ENCODE measurements around the gene KIF26A. TPM values are rescaled to one million over a fixed set of nuclear protein-coding genes. Genes with fewer than 3 reads are reported as not detected.
A peak's percentile ranks its signal among the peaks of the same experiment; 100 is the strongest.

The KIF26A gene
- total RNA-seq, 1 experiment from 2014 or later = 1.4 TPM

- no peak for DNase-seq (ENCODE audit: low read depth)
Measured at GRCh38 chr14:104155513-104155912, 17.1 kb downstream of the KIF26A start.

- no peak for DNase-seq (ENCODE audit: low read depth)
Measured at GRCh38 chr14:104156142-104156541, 17.8 kb downstream of the KIF26A start.

GRCh38 chr14:104157016-104157928 is 18.9 kb downstream of the KIF26A start:
- peak; percentile 17 for DNase-seq (ENCODE audit: low read depth)

GRCh38 chr14:104158827-104159798 is 20.7 kb downstream of the KIF26A start:
- no peak for DNase-seq (ENCODE audit: low read depth)

GRCh38 chr14:104159990-104160389 is 21.6 kb downstream of the KIF26A start:
- no peak for DNase-seq (ENCODE audit: low read depth)

DNA sequence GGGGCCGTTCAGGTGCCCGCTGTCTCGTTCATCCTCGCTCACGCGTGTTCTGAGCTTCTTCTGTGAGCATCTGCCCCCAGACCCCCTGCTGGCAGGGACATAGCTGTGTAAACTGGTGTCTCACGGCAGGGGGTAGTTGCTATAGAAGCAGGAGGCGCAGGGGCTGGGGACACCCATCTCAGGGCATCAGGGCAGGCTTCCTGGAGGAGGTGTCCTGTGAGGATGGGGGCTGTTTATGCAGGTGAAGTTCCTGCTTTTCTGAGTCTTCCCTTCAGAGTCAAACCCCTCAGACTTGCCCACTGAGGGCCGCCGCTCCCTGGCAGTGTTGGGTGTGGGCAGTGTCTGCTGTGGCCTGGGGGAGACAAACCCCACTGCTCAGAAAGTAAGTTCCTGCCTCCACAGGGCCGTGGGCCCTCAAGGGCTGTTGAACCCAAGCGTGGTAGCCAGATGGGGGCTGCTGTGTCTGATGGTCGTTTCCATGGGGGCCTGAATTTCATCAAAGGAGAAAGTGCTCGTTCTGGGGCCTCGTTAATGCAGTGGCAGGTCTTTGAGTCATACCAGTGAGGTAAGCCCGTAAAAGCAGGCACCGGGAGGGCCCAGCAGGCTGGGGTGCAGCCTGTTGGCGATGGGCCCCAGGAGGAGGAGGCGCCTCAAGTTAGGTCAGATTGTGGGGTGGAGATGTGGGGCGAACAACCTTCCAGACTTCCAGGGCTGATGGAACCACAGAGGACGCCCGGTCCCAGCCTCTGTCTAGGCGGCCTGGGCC is 23.4 kb downstream of the KIF26A start:
- DNase-seq (ENCODE audit: low read depth) = no peak

DNA sequence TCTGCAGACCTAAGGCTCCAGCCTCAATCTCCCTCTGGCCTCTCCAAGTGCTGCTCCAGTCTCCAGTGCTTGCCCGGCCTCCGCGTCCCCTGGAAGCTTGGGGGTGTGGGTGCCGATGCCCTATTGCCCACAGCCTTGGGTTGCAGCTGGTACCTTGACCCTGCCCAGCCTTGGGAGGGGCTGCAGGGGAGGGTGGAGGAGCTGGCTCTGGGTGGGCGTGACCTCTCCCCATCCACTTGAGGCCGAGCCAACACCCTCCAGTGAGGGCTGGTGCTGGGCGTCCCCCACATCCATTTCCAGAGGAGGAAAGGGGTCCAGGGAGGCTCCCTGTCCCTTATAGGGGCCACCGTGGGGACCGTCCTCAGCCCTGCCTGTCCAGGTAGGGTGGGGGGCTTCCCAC is 24.1 kb downstream of the KIF26A start:
- DNase-seq (ENCODE audit: low read depth) = no peak

DNA sequence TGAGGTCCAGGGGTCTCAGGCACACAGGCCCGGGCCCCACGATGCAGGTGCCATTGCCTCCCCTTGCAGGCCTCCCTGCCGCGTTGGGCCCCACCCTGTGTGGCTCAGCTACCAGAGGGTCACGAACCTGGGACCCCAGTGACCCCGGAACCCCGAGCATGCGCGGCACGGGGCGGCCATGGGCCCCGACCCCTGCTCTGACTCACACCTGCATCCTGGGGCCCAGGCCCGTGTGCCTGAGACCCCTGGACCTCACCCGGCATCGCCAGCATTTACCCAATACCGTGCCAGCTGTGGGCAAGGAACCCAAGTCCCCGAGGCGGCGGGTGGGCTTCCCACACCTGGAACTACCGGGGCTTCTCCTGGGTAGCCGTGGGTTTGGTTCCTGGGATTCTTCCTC is 25.2 kb downstream of the KIF26A start:
- DNase-seq (ENCODE audit: low read depth) = no peak

DNA sequence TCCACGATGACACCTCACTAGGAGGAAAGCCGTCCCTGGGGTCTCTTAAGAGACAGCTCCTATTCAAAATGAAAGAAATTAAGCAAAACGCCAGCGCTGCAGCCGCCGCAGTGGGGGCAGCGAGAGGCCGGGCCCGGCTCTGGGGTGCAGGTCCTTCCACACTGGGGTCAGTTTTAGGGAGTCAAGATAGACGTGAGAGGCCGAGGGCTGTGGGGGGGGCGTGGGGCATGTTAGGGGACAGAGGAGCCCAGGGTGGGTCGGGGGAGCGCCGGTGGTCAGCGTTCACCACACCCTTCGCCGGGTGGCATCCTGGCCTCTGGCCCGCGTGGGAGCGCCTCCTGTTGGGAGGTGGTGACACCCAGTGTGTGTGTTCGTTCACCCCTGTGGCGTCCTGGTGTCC is 25.7 kb downstream of the KIF26A start:
- no peak for DNase-seq (ENCODE audit: low read depth)

GRCh38 chr14:104164512-104164911 is 26.1 kb downstream of the KIF26A start:
- no peak for DNase-seq (ENCODE audit: low read depth)

- no peak for DNase-seq (ENCODE audit: low read depth)
Measured at GRCh38 chr14:104166698-104167097, 28.3 kb downstream of the KIF26A start.

DNA sequence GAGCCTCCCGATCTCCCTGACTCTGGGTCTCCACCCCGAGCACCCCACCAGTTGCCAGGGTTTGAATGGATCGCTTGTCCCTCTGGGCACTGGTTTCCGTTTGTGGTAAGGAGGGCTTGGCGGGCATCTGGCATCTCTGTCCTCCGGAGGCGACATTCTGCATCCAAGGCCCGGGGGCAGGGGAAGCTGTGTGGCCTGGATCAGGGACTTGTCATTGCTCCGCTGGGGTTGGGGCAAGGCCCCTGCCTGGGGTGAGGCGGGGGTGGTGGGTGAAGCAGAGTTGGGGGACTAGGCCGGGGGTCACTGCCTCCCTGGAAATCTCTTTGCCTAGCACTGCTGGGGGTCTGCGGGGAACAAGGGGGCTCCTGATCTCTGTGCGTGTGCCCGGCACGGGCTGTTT is 30.2 kb downstream of the KIF26A start:
- DNase-seq (ENCODE audit: low read depth) = no peak

DNA sequence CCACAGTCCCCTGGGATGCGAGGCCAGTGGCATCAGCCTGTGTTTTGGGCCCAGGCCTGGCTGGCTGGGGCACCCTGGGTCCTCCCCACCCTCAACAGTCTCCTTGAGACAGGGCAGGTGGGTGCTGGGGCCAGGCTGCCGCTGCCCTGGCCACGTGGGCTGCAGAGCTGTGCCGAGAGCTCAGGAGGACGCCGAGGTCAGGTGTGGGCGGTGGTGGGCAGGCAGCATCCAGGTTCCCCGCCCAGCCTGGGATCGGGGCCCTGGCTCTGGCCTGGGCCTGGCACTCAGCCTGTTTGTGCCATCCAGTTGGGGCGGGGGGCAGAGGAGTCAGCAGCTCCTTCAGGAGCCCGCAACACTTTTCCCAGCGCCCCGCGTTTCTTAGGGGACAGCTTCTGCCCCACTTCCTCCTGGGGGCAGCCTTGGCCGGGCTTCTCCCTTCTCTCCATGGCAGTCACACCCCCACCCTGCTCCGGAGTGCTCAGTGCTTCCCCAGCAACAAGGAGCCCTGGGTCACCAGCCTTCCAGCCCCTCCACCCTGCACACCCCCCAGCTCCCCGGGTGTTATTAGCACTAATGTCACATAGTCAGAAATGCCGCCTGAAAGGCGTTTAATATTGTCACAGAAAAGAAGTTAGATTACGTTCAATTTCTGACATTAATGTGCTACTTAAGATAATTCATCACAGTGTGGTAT is 30.8 kb downstream of the KIF26A start:
- no peak for DNase-seq (ENCODE audit: low read depth)

DNA sequence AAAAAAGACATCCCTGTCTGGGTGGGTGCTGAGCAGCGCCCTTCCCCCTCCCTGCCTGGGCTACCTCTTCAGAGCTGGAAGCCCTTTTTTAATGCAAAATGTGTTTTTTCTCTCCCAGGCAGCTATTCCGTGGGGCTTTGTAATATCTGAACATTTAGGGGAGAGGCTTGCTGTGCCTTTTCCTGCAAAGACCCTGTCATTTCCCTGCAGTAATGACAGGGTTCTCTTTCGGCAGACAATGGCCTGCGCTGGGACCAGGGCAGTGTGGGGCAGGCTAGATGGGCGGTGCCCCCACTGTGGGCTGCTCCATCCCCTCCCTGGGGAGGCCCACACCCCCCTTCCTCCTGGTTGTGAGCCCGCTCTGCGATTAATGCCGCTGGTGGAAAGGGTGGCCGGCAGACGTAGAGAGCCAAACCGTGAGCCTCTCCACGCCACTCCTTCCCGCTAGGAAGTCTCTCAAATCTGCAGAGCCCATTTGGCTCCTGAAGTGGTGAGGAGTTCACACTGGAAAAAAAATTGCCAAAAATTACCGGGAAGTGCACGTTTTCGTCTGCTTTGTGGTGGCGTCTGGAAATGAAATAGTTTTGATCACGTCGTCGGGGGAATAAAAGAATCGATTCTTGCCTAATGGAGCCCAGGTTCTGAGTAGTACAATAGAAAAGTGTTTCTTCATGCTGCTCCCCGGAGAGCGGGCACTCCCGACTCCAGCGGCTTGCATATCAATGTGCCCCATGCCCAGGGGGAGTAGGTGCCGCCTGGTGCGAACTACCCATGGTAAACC is 31.5 kb downstream of the KIF26A start:
- DNase-seq (ENCODE audit: low read depth) = no peak

- no peak for DNase-seq (ENCODE audit: low read depth)
Measured at GRCh38 chr14:104171029-104171697, 32.8 kb downstream of the KIF26A start.

GRCh38 chr14:104171895-104172294 is 33.5 kb downstream of the KIF26A start:
- DNase-seq (ENCODE audit: low read depth) = no peak

GRCh38 chr14:104172349-104172748 is 34.0 kb downstream of the KIF26A start:
- DNase-seq (ENCODE audit: low read depth) = no peak

GRCh38 chr14:104172880-104173279 is 34.5 kb downstream of the KIF26A start:
- DNase-seq (ENCODE audit: low read depth) = no peak

DNA sequence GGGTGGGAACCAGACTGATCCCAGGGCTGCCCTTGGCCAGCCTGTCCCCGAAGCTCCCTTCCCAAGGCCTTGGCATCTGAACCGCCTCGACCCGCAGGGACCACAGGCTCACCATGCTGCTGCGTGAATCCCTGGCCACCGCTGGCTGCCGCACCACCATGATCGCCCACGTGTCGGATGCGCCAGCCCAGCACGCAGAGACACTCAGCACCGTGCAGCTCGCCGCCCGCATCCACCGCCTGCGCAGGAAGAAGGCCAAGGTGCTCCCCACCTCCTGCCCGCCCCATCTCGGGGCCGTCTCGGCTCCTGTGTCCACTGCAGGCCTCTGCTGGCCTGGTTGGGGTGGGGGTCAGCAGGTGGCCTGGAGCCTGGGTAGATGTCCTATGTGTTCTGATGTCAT is 35.7 kb downstream of the KIF26A start:
- DNase-seq (ENCODE audit: low read depth) = no peak

All from HT1080 (cell line).